D721Med (cell line): ENCODE measurements around the gene ZMAT3.
"Not testable (repeated sequence)": the region's sequence is repeated elsewhere in the genome, so short reads cannot be mapped to it uniquely, and the experiment has no call there.

Experiments used
- DNase-seq: peaks from one replicate; pipeline ENCODE4 v3.0.0; 2011; ENCODE audit warnings: low spot score; ENCODE audit not compliant: insufficient read length
- FAIRE-seq: peaks from 2 replicates; lab custom pipeline; 2011; peaks lifted over from hg19 to GRCh38; lab: Jason Lieb, UNC
- TF ChIP-seq, protein P1 (sequence below): IDR thresholded peaks from 2 replicates; pipeline ENCODE4 v1.5.1; 2012; ENCODE audit warnings: mild to moderate bottlenecking, control low read depth; ENCODE audit not compliant: insufficient read depth; ENCODE audit errors: missing control alignments

ZMAT3 gene

DNA sequence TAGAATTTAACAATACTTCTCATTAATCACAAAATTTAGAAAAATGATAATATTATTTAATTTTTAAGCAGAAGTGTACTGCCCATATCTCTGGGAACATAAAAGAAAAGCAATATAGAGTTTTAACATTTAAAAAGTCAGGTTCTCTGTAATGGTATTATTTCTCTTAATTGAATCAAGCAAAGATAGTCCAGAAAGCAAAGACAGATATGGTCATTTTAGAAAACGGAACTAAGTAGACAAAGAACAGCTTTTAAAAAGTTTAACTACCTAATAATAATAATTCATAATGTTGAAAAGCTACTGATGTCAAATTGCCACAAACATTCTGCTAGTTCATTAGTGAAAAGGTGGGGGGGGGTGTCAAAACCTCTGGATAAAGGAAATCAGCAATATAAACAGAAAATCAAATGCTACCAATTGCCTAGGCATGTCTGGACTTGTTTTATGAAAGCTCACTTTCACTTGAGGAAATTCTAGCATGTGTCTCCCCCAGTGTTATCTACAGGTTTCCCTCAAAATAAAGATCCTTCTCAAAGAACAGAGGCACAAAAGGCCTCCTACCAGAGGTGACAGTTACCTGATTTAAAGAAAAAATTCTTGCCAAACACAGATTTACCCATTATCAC lies 1.7 kb downstream of the ZMAT3 start:
- TF ChIP-seq, protein P1, sequence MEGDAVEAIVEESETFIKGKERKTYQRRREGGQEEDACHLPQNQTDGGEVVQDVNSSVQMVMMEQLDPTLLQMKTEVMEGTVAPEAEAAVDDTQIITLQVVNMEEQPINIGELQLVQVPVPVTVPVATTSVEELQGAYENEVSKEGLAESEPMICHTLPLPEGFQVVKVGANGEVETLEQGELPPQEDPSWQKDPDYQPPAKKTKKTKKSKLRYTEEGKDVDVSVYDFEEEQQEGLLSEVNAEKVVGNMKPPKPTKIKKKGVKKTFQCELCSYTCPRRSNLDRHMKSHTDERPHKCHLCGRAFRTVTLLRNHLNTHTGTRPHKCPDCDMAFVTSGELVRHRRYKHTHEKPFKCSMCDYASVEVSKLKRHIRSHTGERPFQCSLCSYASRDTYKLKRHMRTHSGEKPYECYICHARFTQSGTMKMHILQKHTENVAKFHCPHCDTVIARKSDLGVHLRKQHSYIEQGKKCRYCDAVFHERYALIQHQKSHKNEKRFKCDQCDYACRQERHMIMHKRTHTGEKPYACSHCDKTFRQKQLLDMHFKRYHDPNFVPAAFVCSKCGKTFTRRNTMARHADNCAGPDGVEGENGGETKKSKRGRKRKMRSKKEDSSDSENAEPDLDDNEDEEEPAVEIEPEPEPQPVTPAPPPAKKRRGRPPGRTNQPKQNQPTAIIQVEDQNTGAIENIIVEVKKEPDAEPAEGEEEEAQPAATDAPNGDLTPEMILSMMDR: no peak
- FAIRE-seq (no peak), DNase-seq (no peak)

DNA sequence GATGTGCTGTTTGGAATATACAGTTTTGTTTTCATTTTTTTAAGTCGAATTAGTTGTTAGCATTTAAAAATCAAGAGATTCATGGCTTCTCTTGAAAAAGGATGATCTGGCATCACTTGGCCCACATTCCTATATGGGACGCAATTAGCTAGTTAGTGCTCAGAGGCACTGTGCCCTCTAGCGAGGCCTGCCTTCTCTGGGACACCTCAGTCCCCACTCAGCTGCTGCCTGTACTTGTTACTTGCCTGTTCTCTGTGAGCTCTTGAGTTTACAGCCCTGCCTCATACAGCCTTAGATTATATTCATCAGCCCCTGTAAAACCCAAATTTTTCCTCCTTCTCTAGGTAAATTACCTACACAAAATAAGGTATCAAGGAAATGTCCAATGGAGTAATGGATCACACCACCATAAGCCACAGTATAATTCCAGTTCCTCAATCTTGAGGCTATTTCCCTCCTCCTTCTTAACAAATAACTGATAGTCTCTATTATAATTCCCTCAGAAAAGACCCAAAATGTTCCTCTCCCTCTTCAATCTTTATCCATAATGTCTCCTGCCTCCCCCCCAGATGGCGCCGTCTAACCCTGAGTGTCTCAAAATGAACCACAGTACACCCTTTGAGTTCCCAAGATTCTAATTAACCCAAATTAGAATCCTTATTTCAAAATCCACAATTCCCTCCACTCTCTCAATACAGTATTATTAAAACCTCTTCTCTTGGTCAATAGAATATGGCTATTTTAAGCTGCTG lies 2.7 kb downstream of the ZMAT3 start:
- DNase-seq (no peak), FAIRE-seq (no peak)
- TF ChIP-seq, protein P1: peak; percentile 59

GRCh38 chr3:179067839-179068238 lies 3.8 kb downstream of the ZMAT3 start:
- DNase-seq: no peak
- no peak for FAIRE-seq
- TF ChIP-seq, protein P1: no peak

- DNase-seq (no peak), FAIRE-seq (no peak)
- TF ChIP-seq, protein P1: no peak
These were observed 4.3 kb downstream of the ZMAT3 start for GRCh38 chr3:179067291-179067690.

DNA sequence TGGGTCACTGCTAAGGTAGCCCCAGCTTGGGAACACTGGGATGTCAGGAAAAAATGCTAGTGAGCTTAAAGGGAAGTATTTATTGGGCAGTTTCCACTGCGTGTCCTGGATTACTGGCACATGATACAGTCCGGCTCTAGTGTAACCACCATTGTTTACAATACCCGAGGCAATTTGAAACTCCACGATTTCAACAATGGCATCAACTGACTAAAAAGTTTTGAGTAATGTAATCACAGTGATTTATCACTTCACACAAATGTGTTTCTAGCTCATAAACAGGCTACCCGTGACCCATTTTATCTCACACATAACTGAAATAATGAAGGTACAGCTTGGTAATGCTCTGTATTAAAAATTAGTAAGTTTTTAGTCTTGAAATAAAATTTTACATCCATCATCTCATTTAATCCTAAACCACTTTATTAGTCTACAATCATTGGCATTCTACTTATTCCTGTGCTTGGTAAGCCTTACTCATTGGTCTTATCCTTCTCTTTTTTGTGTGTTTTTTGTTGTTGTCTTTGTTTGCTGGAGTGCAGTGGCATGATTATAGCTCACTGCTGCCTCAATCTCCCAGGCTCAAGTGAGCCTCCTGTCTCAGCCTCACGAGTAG lies 7.6 kb downstream of the ZMAT3 start:
- DNase-seq: no peak

GRCh38 chr3:179056326-179056725 lies 15.3 kb downstream of the ZMAT3 start:
- DNase-seq: no peak
- FAIRE-seq: no peak
- TF ChIP-seq, protein P1: no peak

More for the DNA sequence above, 7.6 kb downstream of the ZMAT3 start:
- TF ChIP-seq, protein P1: no peak
- no peak for FAIRE-seq

DNA sequence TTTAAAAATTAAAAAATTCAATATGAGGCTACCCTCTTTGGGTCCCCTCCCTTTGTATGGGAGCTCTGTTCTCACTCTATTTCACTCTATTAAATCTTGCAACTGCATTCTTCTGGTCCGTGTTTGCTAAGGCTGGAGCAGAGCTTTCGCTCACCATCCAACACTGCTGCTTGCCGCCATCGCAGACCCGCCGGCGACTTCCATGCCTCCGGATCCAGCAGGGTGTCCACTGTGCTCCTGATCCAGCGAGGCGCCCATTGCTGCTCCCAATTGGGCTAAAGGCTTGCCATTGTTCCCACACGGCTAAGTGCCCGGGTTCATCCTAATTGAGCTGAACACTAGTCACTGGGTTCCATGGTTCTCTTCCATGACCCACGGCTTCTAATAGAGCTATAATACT lies 17.0 kb downstream of the ZMAT3 start:
- not testable (repeated sequence) for FAIRE-seq, DNase-seq
